SIG-M5 (cell line): ENCODE measurements around the gene SKIC3.

Experiments
- DNase-seq: peaks from one replicate; lab custom pipeline; 2025; lab: John Stamatoyannopoulos, UW

SKIC3 gene

DNA sequence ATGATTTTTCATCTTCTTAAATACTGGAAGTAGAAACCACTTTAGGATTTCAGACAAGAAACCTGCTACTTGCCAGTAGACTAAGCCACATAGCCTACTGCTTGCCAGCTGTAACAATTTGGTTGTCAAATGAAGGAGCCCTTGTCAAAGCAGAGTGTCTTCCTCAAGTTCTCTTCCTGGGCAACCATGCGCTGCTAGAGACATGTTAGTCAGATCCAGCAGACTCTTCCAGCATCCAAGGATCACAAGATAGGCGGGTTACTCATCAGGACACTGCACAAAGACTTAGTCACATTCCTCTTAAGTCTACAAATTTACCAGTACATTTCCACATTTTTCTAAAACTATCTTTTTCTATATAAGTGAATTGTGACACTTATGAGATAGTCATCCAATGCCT, 24.4 kb downstream of the SKIC3 start:
- no peak for DNase-seq

DNA sequence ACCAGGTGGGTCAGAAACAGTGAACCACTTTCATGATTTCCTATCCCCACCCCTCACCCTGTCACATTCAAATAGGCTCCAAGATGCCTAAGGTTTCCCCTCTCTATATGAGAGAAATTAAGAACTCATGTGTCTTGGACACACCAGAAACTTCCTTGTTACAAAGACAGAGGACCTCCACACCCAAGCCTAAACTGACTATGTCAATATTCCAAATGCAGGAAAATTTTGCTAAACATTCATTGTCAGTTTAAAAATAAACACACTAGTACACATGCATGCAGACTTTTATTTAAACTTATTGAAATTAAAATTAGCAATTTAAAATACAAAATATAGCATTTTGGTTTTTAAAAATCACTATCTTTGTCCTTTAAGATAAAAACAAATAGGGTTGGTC, 26.2 kb downstream of the SKIC3 start:
- no peak for DNase-seq

DNA sequence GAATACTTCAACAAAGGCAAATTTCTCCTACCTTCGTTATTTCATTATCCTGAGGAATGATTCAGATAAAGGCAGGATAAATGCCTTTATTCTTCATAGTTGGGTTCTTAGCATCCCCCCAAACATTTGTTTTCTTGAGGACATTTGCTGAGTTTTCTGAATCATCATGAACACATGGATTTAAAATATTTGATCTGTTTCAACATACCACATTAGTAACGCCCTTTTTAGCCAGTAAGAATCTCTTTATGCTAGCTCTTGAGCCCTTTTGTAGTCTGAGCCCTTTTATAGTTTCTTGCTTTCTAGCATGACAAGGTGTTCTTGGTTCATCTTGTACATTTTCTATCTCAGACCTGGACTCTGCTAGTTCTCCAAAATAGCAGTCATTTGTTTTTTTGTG, 27.9 kb downstream of the SKIC3 start:
- DNase-seq, result no peak

DNA sequence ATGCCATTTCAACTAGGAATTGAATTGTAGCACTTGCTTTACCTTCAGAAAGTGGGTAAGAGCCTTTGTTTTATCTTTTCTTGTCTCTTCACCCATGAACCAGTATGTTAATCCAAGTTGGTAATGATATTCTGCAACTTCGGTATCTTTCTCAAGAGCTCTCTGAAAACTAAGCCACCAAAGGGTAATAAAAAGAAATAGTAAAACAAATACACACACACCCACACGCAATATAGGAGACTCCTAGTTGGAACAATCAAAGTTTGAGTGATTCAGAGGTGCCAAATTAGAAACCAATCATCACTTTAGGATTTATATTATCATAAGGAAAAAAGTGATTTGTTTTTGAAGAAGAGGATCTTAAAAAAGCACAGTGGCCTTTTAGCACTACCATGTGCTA, 30.4 kb downstream of the SKIC3 start:
- DNase-seq, result no peak

DNA sequence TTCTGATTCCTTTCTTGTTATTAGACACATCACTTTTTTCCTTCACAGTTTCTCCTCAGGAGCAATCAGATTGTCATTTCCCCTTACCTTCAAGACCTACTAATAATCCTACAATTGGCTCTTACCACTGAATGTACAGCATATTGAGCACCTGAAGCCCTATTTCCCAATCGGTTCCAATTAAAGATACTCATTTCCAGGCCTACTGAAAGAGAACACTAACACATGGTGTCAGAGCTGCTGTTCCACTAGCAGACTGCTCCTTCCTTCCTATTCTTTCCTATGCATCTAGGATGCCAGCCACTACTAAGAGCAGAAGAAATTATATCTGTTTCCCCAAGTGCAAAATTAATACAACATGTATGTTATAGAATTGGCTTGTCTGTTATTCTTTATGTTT, 34.6 kb downstream of the SKIC3 start:
- no peak for DNase-seq

GRCh38 chr5:95519681-95520080, 35.1 kb downstream of the SKIC3 start:
- no peak for DNase-seq

DNA sequence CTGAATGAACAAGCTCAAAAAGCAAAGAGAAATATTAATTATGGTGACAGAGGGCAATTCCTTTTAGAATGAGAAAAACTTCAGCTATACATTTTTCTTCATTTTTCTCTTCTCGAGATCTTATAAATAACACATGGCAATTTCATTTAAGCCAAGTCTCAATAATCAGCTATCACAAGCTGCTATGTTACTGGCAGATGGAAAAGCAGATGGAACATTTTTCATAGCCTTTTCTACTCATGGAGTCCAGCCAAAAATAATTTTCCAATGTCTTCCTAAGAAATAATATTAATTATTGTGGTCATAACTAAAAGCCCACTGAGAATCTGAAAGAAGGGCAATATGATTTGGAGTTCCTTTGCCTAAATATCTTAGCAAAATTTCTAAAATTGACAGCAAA, 35.6 kb downstream of the SKIC3 start:
- DNase-seq, result no peak

GRCh38 chr5:95518417-95518816, 36.4 kb downstream of the SKIC3 start:
- no peak for DNase-seq

- DNase-seq, result no peak
These were observed 43.2 kb downstream of the SKIC3 start for GRCh38 chr5:95511606-95512005.

DNA sequence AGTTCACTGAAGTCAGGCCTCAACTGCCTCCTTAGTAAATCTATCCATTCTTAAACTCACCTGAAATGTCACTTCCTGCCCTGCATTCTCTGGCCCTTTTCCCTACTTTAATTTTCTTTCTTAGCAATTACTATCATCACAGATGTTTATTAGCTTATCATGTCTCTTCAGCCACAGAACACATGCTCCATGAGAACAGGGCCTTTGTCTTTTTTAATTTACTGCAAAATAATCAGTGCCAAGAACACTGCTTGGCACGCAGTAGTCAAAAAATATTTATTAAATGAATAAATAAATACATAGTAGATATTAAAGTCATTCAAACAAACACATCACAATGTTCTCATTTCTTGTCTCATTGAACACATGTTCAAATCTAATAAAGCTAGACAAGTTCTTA, 46.2 kb downstream of the SKIC3 start:
- no peak for DNase-seq
